GM18870 (cell line): ENCODE results near the gene FLNC.

Source experiments
- ATAC-seq: cut with Tn5 transposase; IDR thresholded peaks from one replicate; pipeline ENCODE4 v1.9.1; 2021; ENCODE audit warnings: moderate library complexity; ENCODE audit not compliant: unreplicated experiment

FLNC gene

DNA sequence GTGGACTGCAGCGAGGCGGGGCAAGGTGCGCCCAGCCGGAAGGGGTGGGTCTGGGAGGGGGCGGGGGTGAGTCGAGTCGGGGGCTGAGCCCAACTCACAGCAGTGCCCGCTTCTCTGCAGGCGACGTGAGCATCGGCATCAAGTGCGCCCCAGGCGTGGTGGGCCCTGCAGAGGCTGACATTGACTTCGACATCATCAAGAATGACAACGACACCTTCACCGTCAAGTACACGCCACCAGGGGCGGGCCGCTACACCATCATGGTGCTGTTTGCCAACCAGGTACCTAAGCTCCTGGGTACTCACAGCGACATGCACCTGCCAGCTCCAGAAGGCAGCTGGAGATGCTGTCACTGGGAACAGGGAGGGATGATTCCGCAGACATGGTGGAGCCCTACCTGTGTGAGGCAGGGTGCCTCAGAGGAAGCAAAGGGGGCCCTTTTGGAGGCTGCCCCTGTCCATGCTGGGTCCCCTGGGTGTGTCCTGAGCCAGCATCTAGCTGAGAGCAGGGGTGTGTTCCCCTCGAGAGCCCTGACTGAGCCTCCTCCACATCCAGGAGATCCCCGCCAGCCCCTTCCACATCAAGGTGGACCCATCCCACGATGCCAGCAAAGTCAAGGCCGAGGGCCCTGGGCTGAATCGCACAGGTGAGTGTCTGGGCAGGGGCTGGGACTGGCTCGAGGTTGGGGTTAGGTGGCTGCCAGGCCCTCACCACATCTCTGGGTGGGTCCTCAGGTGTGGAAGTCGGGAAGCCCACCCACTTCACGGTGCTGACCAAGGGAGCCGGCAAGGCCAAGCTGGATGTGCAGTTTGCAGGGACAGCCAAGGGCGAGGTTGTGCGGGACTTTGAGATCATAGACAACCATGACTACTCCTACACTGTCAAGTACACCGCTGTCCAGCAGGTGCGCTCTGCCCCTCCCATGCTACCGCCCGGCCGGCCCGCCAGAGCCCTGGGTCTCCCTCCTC lies 12.8 kb downstream of the FLNC start:
- ATAC-seq = no peak

DNA sequence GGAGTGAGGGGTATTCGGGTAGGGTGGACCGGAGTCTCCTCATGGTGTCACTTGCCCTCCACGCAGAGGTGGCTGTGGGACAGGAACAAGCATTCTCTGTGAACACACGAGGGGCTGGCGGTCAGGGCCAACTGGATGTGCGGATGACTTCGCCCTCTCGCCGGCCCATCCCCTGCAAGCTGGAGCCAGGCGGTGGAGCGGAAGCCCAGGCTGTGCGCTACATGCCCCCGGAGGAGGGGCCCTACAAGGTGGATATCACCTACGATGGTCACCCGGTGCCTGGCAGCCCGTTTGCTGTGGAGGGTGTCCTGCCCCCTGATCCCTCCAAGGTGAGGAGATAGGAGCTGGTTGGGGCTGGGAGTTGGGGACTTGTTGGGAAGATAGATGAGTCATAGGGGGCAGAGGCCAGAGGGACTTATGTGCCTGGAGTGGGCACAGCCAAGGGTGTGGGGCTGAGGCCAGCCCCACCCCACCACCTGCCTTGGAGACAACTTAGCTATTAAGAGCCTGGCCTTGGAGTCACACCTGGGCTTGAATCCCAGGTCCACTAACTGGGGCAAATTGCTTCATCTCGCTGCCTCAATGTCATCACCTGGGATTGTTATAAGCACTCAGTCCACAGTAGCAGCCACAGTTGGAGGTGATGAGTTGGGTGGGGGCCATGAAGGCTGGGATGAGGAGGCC lies 13.9 kb downstream of the FLNC start:
- no peak for ATAC-seq

DNA sequence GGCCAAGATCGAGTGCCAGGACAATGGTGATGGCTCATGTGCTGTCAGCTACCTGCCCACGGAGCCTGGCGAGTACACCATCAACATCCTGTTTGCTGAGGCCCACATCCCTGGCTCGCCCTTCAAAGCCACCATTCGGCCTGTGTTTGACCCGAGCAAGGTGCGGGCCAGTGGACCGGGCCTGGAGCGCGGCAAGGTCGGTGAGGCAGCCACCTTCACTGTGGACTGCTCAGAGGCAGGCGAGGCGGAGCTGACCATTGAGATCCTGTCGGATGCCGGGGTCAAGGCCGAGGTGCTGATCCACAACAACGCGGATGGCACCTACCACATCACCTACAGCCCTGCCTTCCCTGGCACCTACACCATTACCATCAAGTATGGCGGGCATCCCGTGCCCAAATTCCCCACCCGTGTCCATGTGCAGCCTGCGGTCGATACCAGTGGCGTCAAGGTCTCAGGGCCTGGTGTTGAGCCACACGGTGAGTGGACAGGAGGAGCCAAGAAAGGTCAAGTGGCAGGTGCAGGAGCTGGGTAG lies 14.6 kb downstream of the FLNC start:
- no peak for ATAC-seq

DNA sequence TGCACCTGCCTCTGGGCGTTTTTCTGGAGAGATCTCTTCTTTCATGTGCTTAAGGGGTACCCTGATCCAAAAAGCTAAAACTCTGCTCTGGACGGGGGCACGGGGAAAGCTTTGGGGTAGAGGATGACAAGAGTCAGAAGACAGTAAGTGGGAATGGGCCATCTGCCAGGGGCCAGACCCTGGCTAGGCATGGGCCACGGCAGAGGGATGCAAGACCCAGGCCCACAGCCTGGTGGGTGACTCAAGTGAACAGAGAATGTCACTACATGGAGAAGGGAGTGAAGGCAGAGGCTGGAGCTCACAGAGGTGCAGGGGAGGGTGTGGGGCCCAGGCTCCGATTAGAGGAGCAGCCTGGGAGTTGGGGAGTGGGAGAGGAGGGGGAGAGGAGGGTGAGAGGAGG lies 15.3 kb downstream of the FLNC start:
- no peak for ATAC-seq

DNA sequence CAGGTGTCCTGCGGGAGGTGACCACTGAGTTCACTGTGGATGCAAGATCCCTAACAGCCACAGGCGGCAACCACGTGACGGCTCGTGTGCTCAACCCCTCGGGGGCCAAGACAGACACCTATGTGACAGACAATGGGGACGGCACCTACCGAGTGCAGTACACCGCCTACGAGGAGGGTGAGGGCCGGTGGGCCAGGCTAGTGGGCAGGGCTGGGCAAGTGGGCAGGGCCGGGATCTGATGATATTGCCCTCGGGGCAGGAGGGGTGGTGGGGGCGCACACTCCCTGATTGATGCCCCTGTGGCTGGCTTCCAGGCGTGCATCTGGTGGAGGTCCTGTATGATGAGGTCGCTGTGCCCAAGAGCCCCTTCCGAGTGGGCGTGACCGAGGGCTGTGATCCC lies 15.8 kb downstream of the FLNC start:
- ATAC-seq = no peak

DNA sequence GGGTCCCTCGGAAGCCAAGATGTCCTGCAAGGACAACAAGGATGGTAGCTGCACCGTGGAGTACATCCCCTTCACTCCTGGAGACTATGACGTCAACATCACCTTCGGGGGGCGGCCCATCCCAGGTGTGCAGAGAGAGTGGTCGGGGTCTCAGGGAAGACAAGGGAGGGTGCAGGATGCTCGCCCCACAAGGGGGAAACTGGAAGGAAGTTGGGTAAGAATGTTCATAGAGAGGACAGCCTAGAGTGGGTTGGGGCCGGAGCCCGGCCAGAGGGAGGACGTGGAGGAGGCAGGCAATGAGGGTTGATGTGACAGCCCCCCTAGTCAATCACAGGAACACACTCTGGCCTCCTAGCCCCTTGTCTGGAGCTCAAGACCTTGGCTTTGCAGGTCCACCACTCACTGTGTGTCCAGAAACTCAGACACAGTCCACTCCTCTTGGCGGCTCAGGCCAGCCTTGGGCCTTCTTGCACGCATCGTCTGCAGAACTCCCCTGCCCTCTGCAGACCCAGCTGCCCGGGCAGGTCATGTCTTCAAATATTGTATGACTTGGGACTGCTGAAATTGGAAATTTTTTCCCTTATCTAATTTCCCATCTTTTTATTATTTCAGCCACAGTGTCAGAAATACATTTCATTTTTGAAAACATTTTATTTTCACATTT lies 16.7 kb downstream of the FLNC start:
- no peak for ATAC-seq

DNA sequence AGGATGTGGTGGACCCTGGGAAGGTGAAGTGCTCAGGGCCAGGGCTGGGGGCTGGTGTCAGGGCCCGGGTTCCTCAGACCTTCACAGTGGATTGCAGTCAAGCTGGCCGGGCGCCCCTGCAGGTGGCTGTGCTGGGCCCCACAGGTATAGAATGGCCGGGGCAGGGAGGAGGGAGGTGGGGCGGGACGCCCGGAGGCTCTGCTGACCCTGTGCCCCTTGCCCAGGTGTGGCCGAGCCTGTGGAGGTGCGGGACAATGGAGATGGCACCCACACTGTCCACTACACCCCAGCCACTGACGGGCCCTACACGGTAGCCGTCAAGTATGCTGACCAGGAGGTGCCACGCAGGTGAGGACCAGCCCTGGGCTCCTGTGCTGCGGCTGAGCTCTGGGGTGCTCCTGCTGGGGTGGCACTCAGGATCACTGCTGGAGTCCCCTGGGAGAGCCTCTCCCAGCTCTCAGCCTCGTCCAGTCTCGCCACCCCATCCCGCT lies 17.6 kb downstream of the FLNC start:
- no peak for ATAC-seq

DNA sequence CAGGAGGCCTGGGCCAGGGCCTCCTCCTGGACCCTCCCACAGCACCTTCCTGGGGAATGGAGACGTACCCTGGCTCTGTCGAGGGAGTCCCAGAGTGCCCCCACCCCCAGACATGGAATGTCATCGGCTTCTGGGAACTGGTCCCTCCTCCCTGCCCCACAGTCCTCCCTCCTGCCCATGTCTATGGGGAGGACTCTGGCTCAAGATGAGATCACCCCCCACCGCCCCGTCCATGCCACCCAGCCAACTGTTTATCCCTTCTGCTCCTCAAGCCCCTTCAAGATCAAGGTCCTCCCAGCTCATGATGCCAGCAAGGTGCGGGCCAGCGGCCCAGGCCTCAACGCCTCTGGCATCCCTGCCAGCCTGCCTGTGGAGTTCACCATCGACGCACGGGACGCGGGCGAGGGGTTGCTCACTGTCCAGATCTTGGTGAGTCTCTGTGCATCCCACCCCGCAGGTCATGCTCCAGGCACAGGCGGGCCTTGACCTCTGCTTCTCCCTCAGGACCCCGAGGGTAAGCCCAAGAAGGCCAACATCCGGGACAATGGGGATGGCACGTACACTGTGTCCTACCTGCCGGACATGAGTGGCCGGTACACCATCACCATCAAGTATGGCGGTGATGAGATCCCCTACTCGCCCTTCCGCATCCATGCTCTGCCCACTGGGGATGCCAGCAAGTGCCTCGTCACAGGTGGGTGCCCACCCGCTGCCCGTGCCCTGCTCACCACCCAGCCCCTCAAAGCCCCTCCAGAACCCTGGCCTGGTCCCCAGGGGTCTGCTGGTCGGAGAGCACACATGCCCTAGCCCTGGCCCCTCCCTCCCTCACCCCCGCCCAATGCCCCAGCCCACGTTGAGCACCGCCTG lies 18.3 kb downstream of the FLNC start:
- ATAC-seq = no peak

DNA sequence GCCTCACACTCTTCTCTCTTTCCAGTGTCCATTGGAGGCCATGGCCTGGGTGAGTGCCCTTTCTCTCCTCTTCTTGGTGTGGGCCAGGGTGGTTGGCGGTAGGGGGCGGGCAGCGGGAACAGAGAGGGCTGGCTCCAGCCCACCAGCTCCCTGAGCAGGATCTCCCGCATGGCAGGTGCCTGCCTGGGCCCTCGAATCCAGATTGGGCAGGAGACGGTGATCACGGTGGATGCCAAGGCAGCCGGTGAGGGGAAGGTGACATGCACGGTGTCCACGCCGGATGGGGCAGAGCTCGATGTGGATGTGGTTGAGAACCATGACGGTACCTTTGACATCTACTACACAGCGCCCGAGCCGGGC lies 18.9 kb downstream of the FLNC start:
- no peak for ATAC-seq

DNA sequence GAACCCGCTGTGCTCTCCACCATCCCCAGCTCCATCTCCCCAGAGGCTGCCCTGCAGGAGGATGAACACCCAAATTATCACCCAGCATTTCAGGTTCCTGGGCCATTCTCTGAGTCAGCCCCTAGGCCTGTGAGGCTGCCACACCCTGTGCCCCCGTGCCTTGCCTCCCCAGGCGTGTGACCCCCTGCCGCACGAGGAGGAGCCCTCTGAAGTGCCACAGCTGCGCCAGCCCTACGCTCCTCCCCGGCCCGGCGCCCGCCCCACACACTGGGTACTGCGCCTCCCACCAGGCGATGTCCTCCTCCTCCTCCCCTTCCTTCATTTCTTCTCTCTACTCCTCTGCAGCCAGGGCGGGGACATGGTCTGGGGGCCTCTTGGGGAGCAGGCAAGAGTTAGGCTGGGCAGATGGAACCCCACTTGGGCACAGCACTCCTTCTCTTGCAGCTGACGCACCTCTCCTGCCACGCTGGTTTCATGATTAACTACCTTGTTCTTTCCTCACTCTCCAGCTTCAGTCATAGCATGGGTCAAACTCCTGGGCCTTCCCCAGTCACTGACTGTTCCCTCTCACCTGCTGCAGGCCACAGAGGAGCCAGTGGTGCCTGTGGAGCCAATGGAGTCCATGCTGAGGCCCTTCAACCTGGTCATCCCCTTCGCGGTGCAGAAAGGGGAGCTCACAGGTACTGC lies 19.7 kb downstream of the FLNC start:
- ATAC-seq = no peak

DNA sequence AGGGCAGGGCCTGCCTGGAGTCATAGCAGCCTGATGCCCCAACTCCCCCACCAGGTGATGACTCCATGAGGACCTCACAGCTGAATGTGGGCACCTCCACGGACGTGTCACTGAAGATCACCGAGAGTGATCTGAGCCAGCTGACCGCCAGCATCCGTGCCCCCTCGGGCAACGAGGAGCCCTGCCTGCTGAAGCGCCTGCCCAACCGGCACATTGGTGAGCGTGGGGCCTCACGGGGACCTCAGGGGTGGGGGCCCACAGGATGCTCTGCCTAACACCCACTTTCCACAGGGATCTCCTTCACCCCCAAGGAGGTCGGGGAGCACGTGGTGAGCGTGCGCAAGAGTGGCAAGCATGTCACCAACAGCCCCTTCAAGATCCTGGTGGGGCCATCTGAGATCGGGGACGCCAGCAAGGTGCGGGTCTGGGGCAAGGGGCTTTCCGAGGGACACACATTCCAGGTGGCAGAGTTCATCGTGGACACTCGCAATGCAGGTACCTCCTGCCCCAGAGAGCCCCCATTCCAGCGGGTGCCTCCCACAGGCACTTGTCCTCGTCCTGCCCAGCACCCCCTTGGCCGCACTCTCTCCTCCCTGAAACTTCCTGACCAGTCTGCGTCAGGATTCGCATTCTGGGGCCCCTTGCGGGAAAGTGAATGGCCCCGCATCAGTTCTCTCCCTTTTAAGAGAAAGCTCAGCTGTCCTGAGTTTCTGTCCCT lies 22.5 kb downstream of the FLNC start:
- ATAC-seq = no peak

DNA sequence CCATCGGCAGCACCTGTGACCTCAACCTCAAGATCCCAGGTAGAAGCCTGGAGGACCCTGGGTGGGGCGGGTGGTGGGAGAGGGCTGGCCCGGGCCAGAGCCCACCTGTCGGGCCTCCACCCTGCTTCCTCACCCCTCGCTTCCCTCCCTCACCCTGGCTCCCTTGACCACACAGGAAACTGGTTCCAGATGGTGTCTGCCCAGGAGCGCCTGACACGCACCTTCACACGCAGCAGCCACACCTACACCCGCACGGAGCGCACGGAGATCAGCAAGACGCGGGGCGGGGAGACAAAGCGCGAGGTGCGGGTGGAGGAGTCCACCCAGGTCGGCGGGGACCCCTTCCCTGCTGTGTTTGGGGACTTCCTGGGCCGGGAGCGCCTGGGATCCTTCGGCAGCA lies 23.6 kb downstream of the FLNC start:
- ATAC-seq = no peak

DNA sequence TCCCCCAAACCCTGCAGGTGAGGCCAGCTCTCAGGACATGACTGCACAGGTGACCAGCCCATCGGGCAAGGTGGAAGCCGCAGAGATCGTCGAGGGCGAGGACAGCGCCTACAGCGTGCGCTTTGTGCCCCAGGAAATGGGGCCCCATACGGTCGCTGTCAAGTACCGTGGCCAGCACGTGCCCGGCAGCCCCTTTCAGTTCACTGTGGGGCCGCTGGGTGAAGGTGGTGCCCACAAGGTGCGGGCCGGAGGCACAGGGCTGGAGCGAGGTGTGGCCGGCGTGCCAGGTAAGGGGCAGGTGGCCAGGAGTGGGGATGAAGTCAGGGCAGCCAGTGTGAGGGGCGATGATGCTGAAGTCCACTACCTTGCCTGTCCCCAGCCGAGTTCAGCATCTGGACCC lies 24.2 kb downstream of the FLNC start:
- no peak for ATAC-seq

DNA sequence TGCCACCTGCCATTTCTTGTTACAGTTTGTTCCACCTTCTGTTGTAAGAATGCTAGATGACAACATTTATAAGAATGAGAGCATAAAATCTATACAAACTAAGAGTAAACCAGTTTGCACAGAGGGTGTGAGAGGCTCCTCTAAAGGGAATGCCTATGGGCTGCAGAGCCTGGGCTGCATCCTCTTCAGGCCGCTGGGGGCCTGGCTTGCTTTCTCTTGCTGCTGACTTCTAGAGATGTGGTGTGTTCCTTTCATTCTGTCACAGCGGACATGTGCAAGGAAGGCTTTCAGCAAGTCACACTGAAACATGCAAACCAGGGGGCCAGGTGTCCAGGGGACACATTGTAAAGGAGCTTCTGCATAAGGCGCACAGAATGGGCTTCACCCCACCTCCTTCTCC lies 25.4 kb downstream of the FLNC start:
- ATAC-seq = no peak

DNA sequence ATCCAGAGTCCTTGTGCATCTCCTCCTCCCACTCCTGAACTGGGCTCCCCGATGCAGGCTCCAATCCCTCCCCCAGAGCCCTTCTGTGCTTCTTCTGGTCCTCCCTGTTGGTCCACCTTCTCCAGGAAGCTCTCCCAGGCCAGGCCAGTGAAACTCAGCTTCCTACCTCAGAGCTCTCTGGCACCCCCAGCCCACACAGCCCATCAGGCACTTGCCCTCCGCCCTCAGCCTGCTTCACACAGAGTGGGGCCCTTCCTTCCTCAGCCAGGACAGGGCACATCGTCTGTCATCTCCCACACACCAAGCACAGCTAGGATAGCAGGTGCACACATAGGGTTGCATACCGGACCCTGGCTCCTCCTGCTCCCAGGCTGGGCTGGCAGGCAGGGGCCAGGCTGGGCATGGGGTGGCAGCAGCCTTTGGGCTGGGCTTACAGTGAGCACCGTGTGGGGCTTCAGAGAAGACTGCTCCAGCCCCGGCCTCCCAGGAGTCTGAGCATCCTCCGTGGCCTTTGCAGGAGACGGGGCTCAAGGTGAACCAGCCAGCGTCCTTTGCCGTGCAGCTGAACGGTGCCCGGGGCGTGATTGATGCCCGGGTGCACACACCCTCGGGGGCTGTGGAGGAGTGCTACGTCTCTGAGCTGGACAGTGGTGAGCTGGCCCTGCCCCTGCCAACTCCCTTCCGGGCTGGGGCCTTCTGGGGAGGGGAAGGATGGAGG lies 26.0 kb downstream of the FLNC start:
- no peak for ATAC-seq

DNA sequence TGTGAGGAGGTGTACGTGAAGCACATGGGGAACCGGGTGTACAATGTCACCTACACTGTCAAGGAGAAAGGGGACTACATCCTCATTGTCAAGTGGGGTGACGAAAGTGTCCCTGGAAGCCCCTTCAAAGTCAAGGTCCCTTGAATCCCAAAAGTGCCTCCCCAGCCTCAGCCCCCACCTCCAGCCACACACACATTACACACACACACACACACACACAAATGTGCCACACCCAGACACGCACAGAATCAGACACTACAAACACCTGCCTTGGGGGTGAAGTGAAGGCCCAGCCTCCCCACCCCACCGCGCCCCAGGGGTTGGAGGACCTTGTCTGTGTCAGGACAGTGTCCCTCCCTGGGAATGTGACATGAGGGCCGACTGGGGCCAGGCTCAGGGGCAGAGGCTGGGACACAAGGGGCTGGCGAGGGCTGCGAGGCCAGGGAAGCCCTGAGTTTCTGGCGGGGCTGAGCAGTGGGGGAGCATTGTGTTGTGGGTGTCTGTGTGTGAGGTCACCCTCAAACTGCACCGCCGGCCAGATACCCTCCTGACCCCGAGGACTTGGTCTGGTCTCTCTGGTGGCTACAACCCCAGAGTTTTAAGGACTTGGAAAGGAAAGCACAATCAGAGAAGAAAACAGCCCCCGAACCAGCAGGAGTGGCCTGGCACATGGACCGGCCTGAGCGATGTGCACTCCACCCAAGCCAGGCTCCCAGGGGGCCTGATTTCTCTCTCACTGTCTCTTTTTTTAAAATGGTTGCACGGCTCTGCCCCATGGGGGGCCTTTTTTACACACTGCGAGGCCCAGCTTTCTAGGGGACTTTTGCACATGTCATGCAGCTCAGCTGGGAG lies 28.4 kb downstream of the FLNC start:
- no peak for ATAC-seq

DNA sequence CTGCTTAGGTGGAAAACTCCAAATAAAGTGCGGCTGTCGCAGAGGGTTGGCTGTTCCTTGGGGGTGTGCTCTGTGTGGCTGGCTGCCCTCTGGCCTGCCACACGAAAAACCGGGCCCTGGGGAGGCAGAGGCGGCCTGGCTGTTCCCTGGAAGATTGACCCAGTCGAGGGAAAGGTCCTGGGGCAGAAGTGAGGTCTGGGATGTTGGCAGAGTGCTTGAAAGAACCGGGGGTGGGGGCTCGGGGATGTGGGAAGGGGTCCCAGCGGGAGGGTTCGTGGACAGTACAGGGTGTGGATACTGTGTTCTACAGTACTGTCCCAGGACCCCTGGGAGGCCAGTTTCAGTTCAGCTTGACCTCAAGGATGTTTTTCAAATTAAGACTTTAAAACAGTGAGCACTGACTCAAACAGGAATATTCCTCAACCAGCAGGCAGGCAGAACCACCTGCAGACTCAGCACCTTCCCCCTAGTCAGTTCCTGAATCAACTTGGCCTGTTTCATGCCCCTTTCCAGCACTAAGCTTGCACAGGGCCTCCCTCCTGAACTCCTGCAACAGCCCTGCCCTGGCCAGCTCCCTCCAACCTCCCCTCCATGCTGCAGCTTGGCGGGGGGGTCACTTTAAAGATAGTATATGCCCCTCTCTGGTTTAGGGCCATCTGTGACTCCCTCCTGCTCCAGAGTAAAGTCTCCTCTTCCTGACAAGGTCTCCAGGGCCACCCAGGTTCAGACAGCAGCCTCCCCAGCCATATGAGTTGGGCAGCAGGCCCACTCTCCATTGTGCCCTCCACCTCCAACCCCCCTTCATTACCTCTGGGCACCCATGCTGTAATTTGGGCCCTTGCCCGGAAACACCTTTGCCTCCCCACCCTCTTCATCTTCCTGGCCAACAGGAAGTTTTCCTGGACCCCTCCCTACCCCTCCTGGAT lies 29.3 kb downstream of the FLNC start:
- ATAC-seq = no peak
